HG03060 (cell line): ENCODE data around the gene ADCY10.

Experiments used
- ATAC-seq: cut with Tn5 transposase; IDR thresholded peaks from one replicate; pipeline ENCODE4 v1.9.1; 2021; ENCODE audit warnings: low read depth, moderate number of reproducible peaks; ENCODE audit not compliant: unreplicated experiment

ADCY10 gene

GRCh38 chr1:167928457-167928852 is 14.5 kb upstream of the ADCY10 start:
- no peak for ATAC-seq

GRCh38 chr1:167927046-167927754 is 13.3 kb upstream of the ADCY10 start:
- ATAC-seq, result no peak

- ATAC-seq, result no peak
Observed at GRCh38 chr1:167926486-167926997, 12.6 kb upstream of the ADCY10 start.

GRCh38 chr1:167924543-167925231 is 10.8 kb upstream of the ADCY10 start:
- no peak for ATAC-seq

GRCh38 chr1:167924102-167924501 is 10.2 kb upstream of the ADCY10 start:
- no peak for ATAC-seq

DNA sequence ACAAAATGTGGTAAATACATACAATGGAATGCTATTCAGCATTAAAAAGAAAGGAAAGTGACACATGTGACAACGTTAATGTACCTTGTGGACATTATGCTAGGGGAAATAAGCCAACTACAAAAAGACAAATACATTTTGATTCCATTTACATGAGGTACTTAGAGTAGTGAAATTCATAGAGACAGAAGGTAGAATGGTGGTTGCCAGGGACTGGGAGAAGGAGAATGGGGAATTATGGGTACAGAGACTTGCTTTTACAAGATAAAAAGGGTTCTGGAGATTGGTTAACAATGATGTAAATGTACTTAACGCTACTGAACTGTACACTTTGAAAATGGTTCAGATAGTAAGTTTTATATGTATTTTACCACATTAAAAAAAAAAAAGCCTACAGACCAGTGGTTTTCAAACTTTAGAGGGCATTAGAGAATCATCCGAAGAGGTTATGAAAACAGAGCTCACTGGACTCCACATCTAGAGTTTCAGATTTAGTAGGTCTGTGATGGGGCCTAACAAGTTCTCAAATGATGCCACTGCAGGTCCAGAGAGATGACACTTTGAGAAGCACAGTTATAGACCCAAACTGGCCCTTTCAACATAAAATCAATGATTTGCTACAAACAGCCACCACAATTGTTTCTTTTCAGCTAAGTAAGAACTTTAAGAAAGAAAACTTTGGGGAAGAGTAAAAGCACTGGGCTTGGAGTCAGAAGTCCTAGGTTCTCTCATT is 9.6 kb upstream of the ADCY10 start:
- no peak for ATAC-seq

GRCh38 chr1:167922611-167923074 is 8.7 kb upstream of the ADCY10 start:
- ATAC-seq, result no peak

- ATAC-seq, result no peak
Observed at GRCh38 chr1:167922023-167922422, 8.1 kb upstream of the ADCY10 start.

DNA sequence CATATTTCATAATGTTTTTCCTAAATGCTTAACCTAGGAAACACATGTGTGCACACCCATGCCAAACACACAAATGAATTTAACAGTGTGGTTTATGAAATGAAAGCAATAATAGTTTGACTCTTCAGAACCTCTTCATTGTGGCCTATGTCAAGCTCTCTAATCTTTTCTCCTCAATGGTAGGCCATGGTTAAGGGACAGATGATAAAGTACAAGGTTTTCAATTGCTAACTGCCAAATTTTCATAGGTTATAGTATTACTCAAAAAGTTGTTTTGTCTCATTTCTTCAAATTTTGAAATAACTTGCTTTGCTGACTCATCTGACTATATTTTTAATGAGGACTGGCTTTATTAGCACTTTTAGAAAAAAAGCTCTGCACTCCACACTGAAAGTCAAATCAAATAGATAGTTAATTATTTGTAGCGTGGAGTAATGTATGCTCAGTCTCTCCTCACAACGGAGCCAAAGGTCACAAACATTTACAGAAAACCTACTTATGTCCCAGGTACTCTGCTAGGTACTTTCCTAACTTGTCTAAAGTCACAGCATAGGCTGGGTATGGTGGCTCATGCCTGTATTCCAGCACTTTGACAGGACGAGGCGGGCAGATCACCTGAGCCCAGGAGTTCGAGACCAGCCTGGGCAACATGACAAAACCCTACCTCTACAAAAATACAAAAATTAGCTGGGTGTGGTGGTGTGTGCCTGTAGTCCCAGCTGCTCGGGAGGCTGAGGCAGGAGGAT is 3.0 kb upstream of the ADCY10 start:
- ATAC-seq, result no peak

DNA sequence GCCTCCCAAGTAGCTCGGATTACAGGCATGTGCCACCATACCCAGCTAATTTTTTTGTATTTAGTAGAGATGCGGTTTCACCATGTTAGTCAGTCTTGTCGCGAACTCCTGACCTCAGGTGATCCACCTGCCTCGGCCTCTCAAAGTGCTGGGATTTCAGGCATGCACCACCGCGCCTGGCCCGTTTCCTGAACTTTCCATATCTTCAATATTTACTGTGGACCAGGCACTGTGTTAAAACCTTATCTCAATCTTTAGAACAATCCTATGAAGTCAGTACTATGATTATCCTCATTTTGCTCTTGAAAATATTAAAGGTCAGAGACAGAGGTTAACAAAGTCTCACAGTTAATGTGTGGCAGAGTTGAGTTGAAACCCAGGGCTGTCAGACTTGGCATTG is 1.6 kb upstream of the ADCY10 start:
- ATAC-seq, result no peak

GRCh38 chr1:167912294-167912693 is 1.6 kb downstream of the ADCY10 start:
- ATAC-seq, result no peak

DNA sequence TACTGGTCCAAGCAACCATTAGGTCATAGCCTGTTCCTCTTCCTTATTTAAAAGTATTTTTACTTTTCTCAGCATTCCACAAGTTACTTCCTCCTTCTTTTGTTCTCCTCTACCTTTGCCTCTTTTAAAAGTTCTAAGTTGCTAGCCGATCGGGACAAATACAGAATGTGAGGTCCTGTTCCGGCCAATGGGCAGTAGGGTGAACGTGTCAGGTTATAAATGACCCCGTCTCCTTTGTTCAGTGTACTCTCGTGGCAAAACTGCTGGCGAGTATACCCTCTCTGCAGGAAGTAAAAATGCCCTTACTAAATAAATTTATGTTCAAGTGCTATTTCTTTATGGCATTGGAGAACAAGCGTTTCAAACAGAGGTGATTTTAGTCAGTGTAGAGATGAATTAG is 2.5 kb downstream of the ADCY10 start:
- ATAC-seq, result no peak

GRCh38 chr1:167910530-167910929 is 3.4 kb downstream of the ADCY10 start:
- no peak for ATAC-seq

DNA sequence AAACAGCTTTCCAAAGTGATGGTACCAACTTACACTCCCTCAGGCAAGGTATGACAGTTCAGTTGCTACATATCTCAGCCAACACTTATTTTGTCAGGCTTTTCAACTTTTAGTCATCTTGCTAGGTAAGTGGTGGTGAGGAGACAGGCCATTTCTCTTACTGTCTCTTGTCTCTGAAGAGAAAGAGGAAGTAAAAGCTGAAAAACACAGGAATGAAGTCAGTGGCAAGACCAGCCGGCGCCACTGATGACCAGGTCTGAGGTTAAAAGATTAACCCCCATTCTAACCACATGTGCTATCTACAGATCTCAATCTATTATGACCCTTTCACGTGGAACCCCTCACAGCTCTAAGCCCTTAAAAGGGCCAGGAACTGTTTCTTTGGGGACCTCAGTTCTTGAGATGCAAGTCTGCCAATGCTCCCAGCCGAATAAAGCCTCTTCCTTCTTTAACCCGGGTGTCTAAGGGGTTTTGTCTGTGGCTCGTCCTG is 4.2 kb downstream of the ADCY10 start:
- no peak for ATAC-seq

- no peak for ATAC-seq
Observed at GRCh38 chr1:167905671-167906070, 8.3 kb downstream of the ADCY10 start.

DNA sequence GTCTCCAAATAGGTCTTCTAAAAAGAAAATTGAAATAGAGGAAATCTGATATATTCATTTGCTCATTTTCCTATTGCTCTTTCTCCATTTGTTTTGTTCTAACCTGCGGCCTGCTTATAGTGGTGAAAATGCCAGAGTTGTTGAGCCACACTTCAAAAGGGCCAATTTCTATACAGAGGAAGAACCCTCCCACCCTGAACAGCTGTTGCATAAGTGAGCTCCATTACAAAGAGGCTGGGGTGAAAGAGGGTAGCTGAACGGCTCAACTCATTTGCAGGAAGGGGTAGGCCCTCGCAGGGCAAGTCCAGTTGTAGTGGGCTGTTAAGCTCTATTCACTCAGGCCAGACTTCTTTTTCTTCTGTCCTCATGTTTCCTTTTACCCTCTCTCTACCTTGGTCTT is 8.8 kb downstream of the ADCY10 start:
- ATAC-seq, result no peak

GRCh38 chr1:167904652-167905130 is 9.2 kb downstream of the ADCY10 start:
- no peak for ATAC-seq

- no peak for ATAC-seq
Observed at GRCh38 chr1:167900907-167901306, 13.0 kb downstream of the ADCY10 start.

DNA sequence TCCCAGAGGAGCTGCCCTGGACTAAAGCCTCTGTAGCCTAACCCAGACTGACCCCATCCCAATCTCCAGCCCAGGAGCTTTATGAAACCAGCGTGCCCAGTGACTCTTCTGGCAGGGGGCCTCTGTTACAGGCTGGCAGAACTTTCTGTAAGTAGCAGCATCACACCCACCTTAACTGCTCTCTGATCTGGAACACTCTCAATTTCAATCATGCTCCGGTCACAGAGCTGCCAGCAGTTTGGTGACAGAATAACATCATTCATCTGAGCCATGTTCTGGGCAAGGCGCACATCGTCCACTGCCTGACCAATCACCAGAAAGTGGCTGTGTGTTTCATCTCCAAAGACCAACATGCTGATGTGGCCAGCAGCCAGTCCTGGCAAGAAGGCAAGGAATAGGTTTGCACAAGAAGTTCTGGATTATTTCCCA is 14.7 kb downstream of the ADCY10 start:
- peak; percentile 90 for ATAC-seq

DNA sequence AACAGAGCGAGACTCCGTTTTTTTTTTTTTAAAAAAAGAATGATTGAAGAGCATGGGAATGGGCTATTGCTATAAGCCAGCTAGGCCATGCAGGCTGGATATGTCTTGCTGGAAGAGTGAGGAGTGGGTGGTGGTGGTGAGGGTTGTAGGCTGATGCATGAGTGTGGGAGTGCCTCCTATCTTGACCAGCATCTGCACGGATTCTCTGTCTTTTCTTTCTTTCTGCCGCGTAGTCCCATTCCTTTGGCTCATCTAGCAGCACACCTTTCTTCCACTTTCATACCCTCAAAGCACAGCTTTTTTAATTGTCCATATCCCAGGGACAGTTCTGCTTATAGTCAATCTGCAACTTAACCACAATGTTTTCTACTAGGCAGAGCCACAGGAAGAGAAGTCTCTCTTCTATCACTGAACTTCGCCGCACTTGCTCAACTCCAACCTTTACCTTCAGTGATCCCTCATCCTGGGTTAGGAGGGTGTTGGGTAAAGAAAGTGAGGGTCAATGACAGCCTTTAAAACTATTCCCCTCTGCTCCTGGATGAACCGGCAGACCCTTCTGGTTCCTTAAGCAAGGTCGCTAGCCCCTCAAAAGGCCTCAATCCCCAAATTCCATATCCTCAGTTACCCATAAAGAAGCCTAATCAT is 15.2 kb downstream of the ADCY10 start:
- ATAC-seq, result no peak
